Stomach (tissue), 9 donors: ENCODE measurements around the gene TMEM109. TPM values are rescaled to one million over a fixed set of nuclear protein-coding genes. Genes with fewer than 3 reads are reported as not detected.

Experiments used
- DNase-seq, 2 donors: peaks; one replicate each; pipeline versions ENCODE4 v3.0.0 to v3.0.0-alpha.2; 2013 to 2019
- H3K27ac ChIP-seq, 5 donors: fragments of 200-600 bp in 4 of 5; sonication (generic) in 4 of 5; one replicate each; pipeline ENCODE4 v1.5.1; 2013 to 2019; ENCODE audit warnings: mild to moderate bottlenecking in 1 of 5, moderate library complexity in 1 of 5
- H3K27me3 ChIP-seq, 3 donors: fragments of 200-600 bp; sonication (generic); one replicate each; pipeline ENCODE4 v1.5.1; 2017 to 2019; ENCODE audit warnings: mixed run types in 1 of 3
- H3K36me3 ChIP-seq, 4 donors: fragments of 200-600 bp; sonication (generic); 1 replicate in 3 of 4; 2 replicates in 1 of 4; pipeline ENCODE4 v1.5.1; 2016 to 2019
- H3K4me1 ChIP-seq, 4 donors: fragments of 200-600 bp; sonication (generic); one replicate each; pipeline ENCODE4 v1.5.1; 2016 to 2019
- H3K4me3 ChIP-seq, 4 donors: fragments of 200-600 bp; sonication (generic) in 3 of 4; one replicate each; pipeline ENCODE4 v1.5.1; 2016 to 2019; ENCODE audit warnings: mild to moderate bottlenecking in 1 of 4
- H3K9me3 ChIP-seq, 4 donors: fragments of 200-600 bp; sonication (generic); one replicate each; pipeline ENCODE4 v1.5.1; 2016 to 2019
- EP300 ChIP-seq: sonication (generic); formaldehyde crosslinking; IDR thresholded peaks from one replicate; pipeline ENCODE4 v1.6.1; 2017; ENCODE audit warnings: antibody characterized with exemption
- POLR2A ChIP-seq, 4 donors: fragments of 450-650 bp; IDR thresholded peaks; one replicate each; pipeline ENCODE4 v1.6.1; 2016; ENCODE audit warnings: antibody characterized with exemption in 4 of 4, control low read depth in 2 of 4, mild to moderate bottlenecking in 1 of 4, moderate library complexity in 1 of 4
- POLR2AphosphoS5 ChIP-seq, 3 donors: sonication (generic); formaldehyde crosslinking; IDR thresholded peaks; one replicate each; pipeline ENCODE4 v1.6.1; 2016; ENCODE audit warnings: antibody characterized with exemption in 3 of 3
- WGBS, 5 donors: extraction: QIAGEN DNeasy Blood & Tissue Kit in 3 of 5; methylation state at CpG; one replicate each; pipeline versions ENCODE4 v1.1.5 to v1.1.7; 2013 to 2018; 5-methylcytosine and 5-hydroxymethylcytosine counted together
- intact Hi-C: fragments of 100-400 bp; cut with DNase I; formaldehyde crosslinking; loops from one replicate; pipeline ENCODE4 v1.15.1; 2023; ENCODE audit warnings: low total_unique reads
- polyA plus RNA-seq, 3 donors: library from polyadenylated mRNA; stranded (reverse); fragments of 200-250 nt; gene quantifications; one replicate each; pipeline ENCODE4 v1.2.3, GENCODE V29; 2013
- total RNA-seq, 5 donors: library from RNA; depleted of rRNA; stranded (reverse); fragments of >200 nt; gene quantifications; one replicate each; pipeline versions ENCODE4 v1.1.0 to v1.2.3, GENCODE V29; 2014 to 2016
- TF ChIP-seq, protein P1 (sequence below), 7 experiments: fragments of 450-650 bp in 4 of 7; fragments of 200-600 bp in 3 of 7; sonication (generic) in 3 of 7; IDR thresholded peaks; one replicate each; pipeline ENCODE4 v1.5.1; 2016 to 2019; ENCODE audit warnings: antibody characterized with exemption in 7 of 7, control low read depth in 2 of 7, mild to moderate bottlenecking in 1 of 7
- donor health status: healthy with polysubstance abuse.
- donor health status: Bipolar disorder and iron deficiency.
- donor health status: healthy.

TMEM109 gene
- total and polyA plus RNA-seq, 8 donors = 27.4 to 122 (median 65.4) TPM

DNA sequence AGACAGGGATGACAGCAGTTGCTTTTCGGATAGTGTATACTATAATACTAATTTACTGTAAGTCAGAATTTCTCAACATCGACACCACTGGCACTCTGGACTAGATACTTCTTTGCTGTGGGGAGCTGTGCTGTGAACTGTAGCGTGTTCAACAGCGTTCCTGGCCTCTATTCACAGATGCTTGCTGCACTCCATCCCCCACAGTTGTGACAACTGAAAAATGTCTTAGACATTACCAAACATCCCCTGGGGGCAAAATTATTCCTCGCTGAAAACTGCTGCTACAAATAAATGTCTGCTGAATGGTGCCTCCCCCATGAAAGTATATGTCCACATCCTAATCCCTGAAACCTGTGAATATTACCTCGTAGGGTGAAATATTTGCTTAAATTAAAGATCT, 45.5 kb downstream of the TMEM109 start:
- H3K4me3 ChIP-seq = no peak overlapping the region
- DNase-seq = peak in 1 of 2 donors; percentile 58
- H3K27ac ChIP-seq = no peak overlapping the region
- no peaks in the 10 kb centered on the region for H3K9me3 ChIP-seq
- H3K4me1 ChIP-seq = no peaks in the 10 kb centered on the region
- TF ChIP-seq, protein P1, sequence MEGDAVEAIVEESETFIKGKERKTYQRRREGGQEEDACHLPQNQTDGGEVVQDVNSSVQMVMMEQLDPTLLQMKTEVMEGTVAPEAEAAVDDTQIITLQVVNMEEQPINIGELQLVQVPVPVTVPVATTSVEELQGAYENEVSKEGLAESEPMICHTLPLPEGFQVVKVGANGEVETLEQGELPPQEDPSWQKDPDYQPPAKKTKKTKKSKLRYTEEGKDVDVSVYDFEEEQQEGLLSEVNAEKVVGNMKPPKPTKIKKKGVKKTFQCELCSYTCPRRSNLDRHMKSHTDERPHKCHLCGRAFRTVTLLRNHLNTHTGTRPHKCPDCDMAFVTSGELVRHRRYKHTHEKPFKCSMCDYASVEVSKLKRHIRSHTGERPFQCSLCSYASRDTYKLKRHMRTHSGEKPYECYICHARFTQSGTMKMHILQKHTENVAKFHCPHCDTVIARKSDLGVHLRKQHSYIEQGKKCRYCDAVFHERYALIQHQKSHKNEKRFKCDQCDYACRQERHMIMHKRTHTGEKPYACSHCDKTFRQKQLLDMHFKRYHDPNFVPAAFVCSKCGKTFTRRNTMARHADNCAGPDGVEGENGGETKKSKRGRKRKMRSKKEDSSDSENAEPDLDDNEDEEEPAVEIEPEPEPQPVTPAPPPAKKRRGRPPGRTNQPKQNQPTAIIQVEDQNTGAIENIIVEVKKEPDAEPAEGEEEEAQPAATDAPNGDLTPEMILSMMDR (IDR thresholded peaks at IDR 0.05) = no peak
- TF ChIP-seq POLR2AphosphoS5 (IDR thresholded peaks at IDR 0.05) = no peak
- no peak for TF ChIP-seq POLR2A (IDR thresholded peaks at IDR 0.05)
- no peak for TF ChIP-seq EP300
- no peaks in the 10 kb centered on the region for H3K36me3 ChIP-seq
- WGBS, 5 donors = 76 to 90% (median 85%) methylated on average over 6 of the region's 6 CpGs
- no peaks in the 10 kb centered on the region for H3K27me3 ChIP-seq
- intact Hi-C loops = no loop called here

DNA sequence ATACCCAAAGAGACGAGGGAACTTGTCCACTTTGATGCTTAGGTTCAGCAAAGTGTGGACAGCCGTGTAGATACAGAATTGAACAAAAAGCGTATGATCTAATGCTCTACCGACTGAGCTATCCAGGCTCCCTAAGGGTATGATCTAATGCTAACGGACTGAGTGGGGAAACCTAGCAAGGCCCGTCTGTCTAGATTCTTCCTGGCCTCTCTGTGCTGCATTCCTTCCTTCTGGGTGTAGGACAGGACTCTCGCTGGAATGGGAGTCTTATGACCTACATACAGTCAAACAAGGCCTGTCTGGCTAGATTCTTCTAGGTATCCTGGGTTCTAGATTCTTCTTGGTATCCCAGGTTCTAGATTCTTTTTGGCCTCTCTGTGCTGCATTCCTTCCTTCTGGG, 46.4 kb downstream of the TMEM109 start:
- no peak for DNase-seq
- H3K27ac ChIP-seq = no peak overlapping the region
- intact Hi-C loops = no loop called here
- H3K4me1 ChIP-seq = no peaks in the 10 kb centered on the region
- no peaks in the 10 kb centered on the region for H3K36me3 ChIP-seq
- no peaks in the 10 kb centered on the region for H3K9me3 ChIP-seq
- WGBS, 5 donors = 87 to 96% (median 94%) methylated on average over 7 of the region's 7 CpGs
- TF ChIP-seq POLR2AphosphoS5 (IDR thresholded peaks at IDR 0.05) = no peak
- H3K4me3 ChIP-seq = no peak overlapping the region
- no peaks in the 10 kb centered on the region for H3K27me3 ChIP-seq

DNA sequence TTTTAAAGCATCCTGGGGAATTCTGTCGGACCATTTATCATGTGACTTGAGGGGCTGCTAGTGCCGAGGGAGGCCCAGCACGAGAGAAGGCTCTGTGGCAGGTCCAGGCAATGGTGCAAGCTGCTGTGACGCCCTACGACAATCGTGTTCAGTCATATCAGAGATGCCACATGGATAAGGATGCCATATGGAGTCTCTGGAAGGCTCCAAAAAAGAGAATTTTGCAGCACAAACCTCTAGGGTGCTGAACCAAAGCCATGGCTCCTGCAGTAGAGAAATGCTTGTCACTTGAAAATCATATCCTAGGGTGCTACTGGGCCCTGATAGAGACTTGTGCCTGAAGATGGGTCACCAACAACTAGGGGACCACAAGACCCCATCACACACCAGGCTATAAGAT, 50.8 kb downstream of the TMEM109 start:
- no peak for DNase-seq
- no peak overlapping the region for H3K27ac ChIP-seq
- no peaks in the 10 kb centered on the region for H3K36me3 ChIP-seq
- WGBS, 5 donors = 79 to 88% (median 88%) methylated on average over 6 of the region's 6 CpGs
- no peaks in the 10 kb centered on the region for H3K4me1 ChIP-seq
- no peak overlapping the region for H3K4me3 ChIP-seq
- intact Hi-C loops = no loop called here
- TF ChIP-seq POLR2AphosphoS5 (IDR thresholded peaks at IDR 0.05) (no peak), EP300 (no peak), POLR2A (IDR thresholded peaks at IDR 0.05) (no peak)
- TF ChIP-seq, protein P1 (IDR thresholded peaks at IDR 0.05) = no peak
- no peaks in the 10 kb centered on the region for H3K9me3 ChIP-seq
- H3K27me3 ChIP-seq = no peaks in the 10 kb centered on the region

DNA sequence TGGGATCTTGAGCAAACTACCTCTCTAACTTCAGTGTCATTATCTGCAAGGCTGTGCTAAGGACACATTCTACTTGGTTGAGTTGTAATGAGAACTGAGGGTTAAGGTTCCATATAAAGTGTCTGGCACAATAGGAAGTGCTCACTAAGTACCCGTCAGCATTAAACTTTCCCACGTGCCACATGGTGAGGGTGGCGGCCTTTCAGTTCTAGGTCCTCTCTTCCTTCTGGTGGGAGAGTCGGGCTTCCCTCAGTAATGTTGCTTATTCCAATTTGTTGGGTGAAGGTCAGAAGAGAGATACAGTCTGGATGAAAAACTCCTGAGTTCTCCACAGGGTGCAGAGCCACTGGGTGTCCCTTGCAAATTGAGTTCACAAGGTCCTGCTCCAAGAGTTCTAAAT, 52.9 kb downstream of the TMEM109 start:
- intact Hi-C loops = no loop called here
- Histone ChIP-seq H3K27me3 (no peaks in the 10 kb centered on the region), H3K27ac (no peak overlapping the region), H3K36me3 (no peaks in the 10 kb centered on the region), H3K4me3 (no peak overlapping the region), H3K9me3 (no peaks in the 10 kb centered on the region), H3K4me1 (peaks cover 0 to 10% (median 3%) of the 10 kb centered on the region in 4 donors)
- 75 to 88% (median 86%) methylated on average over 4 of the region's 4 CpGs for WGBS, 5 donors
- DNase-seq = no peak
- TF ChIP-seq POLR2A (IDR thresholded peaks at IDR 0.05) (no peak), POLR2AphosphoS5 (IDR thresholded peaks at IDR 0.05) (no peak), EP300 (no peak)
- TF ChIP-seq, protein P1 (IDR thresholded peaks at IDR 0.05) = no peak

DNA sequence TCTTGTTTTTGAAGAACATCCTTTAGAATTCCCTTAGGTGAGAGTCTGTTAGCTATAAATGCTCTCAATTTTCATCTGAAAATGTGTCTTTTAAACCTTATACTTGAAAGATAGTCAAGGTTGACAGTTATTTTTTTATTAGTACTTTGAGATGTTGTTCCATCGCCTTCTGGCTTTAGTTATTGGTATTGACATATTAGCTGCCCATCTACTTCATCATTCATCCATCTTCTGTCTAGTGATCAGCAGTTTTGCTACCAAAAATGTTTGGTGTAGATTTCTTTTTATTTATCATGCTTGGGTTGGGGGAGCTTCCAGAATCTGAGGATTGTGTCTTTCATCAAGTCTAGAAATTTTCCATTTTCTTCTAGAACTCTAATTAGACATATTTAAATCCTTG, 54.3 kb downstream of the TMEM109 start:
- TF ChIP-seq POLR2A (IDR thresholded peaks at IDR 0.05) = no peak
- TF ChIP-seq, protein P1 (IDR thresholded peaks at IDR 0.05) = no peak
- no peak for TF ChIP-seq EP300
- no peak for TF ChIP-seq POLR2AphosphoS5 (IDR thresholded peaks at IDR 0.05)
- Histone ChIP-seq H3K27me3 (no peaks in the 10 kb centered on the region), H3K4me3 (no peak overlapping the region), H3K9me3 (no peaks in the 10 kb centered on the region), H3K36me3 (no peaks in the 10 kb centered on the region), H3K4me1 (peaks cover 0 to 16% (median 3%) of the 10 kb centered on the region in 4 donors), H3K27ac (no peak overlapping the region)
- 42 to 100% (median 95%) methylated on average over 1 of the region's 1 CpG for WGBS, 5 donors
- DNase-seq = no peak
- intact Hi-C loops = no loop called here
